GM13976 (cell line): ENCODE measurements around the gene OSBP2.
A peak's percentile ranks its signal among the peaks of the same experiment; 100 is the strongest.
"Not testable (repeated sequence)": the region's sequence is repeated elsewhere in the genome, so short reads cannot be mapped to it uniquely, and the experiment has no call there.

Source experiments
- DNase-seq: peaks from one replicate; pipeline ENCODE4 v3.0.0; 2012; ENCODE audit warnings: low spot score
- CTCF ChIP-seq: IDR thresholded peaks from 2 replicates; pipeline ENCODE4 v1.5.1; 2012; ENCODE audit warnings: borderline replicate concordance, mild to moderate bottlenecking; ENCODE audit not compliant: insufficient read depth; ENCODE audit errors: extremely low read depth, missing control alignments, control extremely low read depth
- in situ Hi-C: fragments of 300-500 bp; cut with MboI; formaldehyde crosslinking; loops from one replicate; pipeline ENCODE4 v1.12.0; 2022; ENCODE audit warnings: low sequenced_read_pairs, mixed read lengths, inconsistent platforms; ENCODE audit not compliant: unreplicated experiment

The OSBP2 gene

GRCh38 chr22:30697975-30698374 lies 3.3 kb downstream of the OSBP2 start:
- in situ Hi-C loops = no loop called here
- no peak for TF ChIP-seq CTCF
- DNase-seq = no peak

- no peak for TF ChIP-seq CTCF
- in situ Hi-C loops = no loop called here
Measured at GRCh38 chr22:30701872-30702271, 7.2 kb downstream of the OSBP2 start.

GRCh38 chr22:30702856-30703255 lies 8.2 kb downstream of the OSBP2 start:
- no peak for DNase-seq
- TF ChIP-seq CTCF = no peak
- in situ Hi-C loops = no loop called here

More at GRCh38 chr22:30701872-30702271, 7.2 kb downstream of the OSBP2 start:
- no peak for DNase-seq

- TF ChIP-seq CTCF = no peak
- no peak for DNase-seq
- in situ Hi-C loops = no loop called here
Measured at GRCh38 chr22:30704978-30705377, 10.3 kb downstream of the OSBP2 start.

GRCh38 chr22:30705710-30706651 lies 11.3 kb downstream of the OSBP2 start:
- in situ Hi-C loops = no loop called here
- peak; percentile 41 for DNase-seq
- no peak for TF ChIP-seq CTCF

- DNase-seq, in situ Hi-C loops: not testable (repeated sequence)
Measured at GRCh38 chr22:30709980-30710379, 15.3 kb downstream of the OSBP2 start.

- in situ Hi-C loops = no loop called here
- no peak for DNase-seq
- TF ChIP-seq CTCF = no peak
Measured at GRCh38 chr22:30712094-30712493, 17.4 kb downstream of the OSBP2 start.
